Measurements from ENCODE around the gene BTBD19. TPM values are rescaled to one million over a fixed set of nuclear protein-coding genes. Genes with fewer than 3 reads are reported as not detected.

BTBD19 gene
- total RNA-seq, 1 donor from 2014 or later = 30.6 TPM

DNA sequence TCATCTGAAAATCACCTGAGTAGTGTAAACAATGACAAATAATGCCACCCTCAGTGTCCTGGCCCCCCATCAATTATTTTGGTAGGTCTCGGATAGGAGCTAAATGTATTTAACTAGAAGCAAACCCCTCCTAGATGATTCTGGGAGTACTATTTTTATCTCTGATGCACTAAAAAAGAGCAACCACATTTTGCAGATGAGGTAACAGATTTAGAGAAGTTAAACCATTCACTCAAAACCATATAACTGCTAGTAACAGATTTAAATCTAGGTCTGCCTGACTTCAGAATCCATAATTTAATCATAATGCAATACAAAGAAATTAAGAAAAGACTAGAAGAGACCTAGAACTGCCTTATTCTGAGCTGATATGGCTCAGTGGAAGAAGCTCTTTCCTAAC is 52.0 kb downstream of the BTBD19 start:
- Histone ChIP-seq H3K4me3 (ENCODE audit: insufficient read depth, low read depth, low read length) (no peak overlapping the region), H4K20me1 (ENCODE audit: insufficient read depth, low read length) (no peaks in the 10 kb centered on the region), H3K9ac (ENCODE audit: low read length) (no peak overlapping the region), H3K36me3 (ENCODE audit: insufficient read depth, low read length) (no peaks in the 10 kb centered on the region), H2AFZ (ENCODE audit: low read depth, low read length) (no peak overlapping the region), H3K27ac (ENCODE audit: low read depth, low read length) (no peak overlapping the region), H3K79me2 (ENCODE audit: insufficient read depth, low read length) (no peaks in the 10 kb centered on the region), H3K9me3 (ENCODE audit: insufficient read depth, low read depth, low read length) (no peaks in the 10 kb centered on the region), H3K4me1 (ENCODE audit: insufficient read depth, low read length) (no peaks in the 10 kb centered on the region), H3K27me3 (ENCODE audit: insufficient read depth, low read length) (no peaks in the 10 kb centered on the region), H3K4me2 (ENCODE audit: low read length) (no peak overlapping the region)
- H3K9me3 Mint-ChIP-seq (ENCODE audit: unreplicated experiment) = no peaks in the 10 kb centered on the region
- peaks cover 17% of the 10 kb centered on the region for H3K36me3 Mint-ChIP-seq (ENCODE audit: low read depth, unreplicated experiment)
- H3K27me3 Mint-ChIP-seq (ENCODE audit: low read depth, unreplicated experiment) = no peaks in the 10 kb centered on the region
- FAIRE-seq (no peak), DNase-seq (ENCODE audit: low read depth) (no peak)
- no peak overlapping the region for H3K27ac Mint-ChIP-seq (ENCODE audit: unreplicated experiment)
- peaks cover 8% of the 10 kb centered on the region for H3K4me1 Mint-ChIP-seq (ENCODE audit: low read depth, unreplicated experiment)
- TF ChIP-seq CTCF (IDR thresholded peaks at IDR 0.05; ENCODE audit: insufficient read depth, low read depth, low read length) = no peak
- TF ChIP-seq EZH2 (IDR thresholded peaks at IDR 0.05; ENCODE audit: insufficient read depth, low read length) = no peak
- H3K4me3 Mint-ChIP-seq (ENCODE audit: unreplicated experiment) = no peak overlapping the region

DNA sequence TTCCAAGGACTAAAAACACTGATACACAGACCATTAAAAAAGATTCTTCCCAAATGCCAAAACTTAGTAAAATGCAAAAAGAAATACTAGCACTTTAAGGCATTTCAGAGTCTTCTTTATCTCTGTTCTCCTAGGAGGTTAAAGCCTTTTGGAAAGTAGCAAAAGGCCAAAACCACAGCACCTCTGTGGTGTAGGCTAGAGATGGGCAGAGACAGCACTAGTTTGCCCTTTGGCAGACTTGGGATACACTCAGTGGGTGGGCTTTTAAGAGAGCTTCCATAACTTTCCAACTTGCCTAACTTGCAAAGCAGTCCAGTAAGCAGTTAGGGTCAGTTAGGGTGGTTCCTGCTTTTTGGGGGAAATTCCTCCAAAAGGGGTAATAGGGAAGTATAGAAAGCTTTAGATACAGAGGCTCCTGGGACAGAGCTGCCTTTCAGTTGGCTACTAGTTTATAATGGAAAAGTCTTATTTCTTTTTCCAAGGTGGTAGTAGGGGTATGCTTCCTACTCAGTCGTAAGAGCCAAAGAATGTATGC is 52.6 kb downstream of the BTBD19 start:
- Histone ChIP-seq H3K27ac (ENCODE audit: low read depth, low read length) (no peak overlapping the region), H3K4me1 (ENCODE audit: insufficient read depth, low read length) (no peaks in the 10 kb centered on the region), H3K4me3 (ENCODE audit: insufficient read depth, low read depth, low read length) (no peak overlapping the region), H3K27me3 (ENCODE audit: insufficient read depth, low read length) (no peaks in the 10 kb centered on the region), H3K4me2 (ENCODE audit: low read length) (no peak overlapping the region), H3K36me3 (ENCODE audit: insufficient read depth, low read length) (no peaks in the 10 kb centered on the region), H2AFZ (ENCODE audit: low read depth, low read length) (no peak overlapping the region), H3K9me3 (ENCODE audit: insufficient read depth, low read depth, low read length) (no peaks in the 10 kb centered on the region), H4K20me1 (ENCODE audit: insufficient read depth, low read length) (no peaks in the 10 kb centered on the region), H3K9ac (ENCODE audit: low read length) (no peak overlapping the region), H3K79me2 (ENCODE audit: insufficient read depth, low read length) (no peaks in the 10 kb centered on the region)
- Mint-ChIP-seq H3K9me3 (ENCODE audit: unreplicated experiment) (no peaks in the 10 kb centered on the region), H3K4me3 (ENCODE audit: unreplicated experiment) (no peak overlapping the region), H3K36me3 (ENCODE audit: low read depth, unreplicated experiment) (peaks cover 11% of the 10 kb centered on the region), H3K27me3 (ENCODE audit: low read depth, unreplicated experiment) (no peaks in the 10 kb centered on the region), H3K27ac (ENCODE audit: unreplicated experiment) (no peak overlapping the region), H3K4me1 (ENCODE audit: low read depth, unreplicated experiment) (peaks cover 8% of the 10 kb centered on the region)
- DNase-seq (ENCODE audit: low read depth) = no peak
- no peak for FAIRE-seq
- no peak for TF ChIP-seq EZH2 (IDR thresholded peaks at IDR 0.05; ENCODE audit: insufficient read depth, low read length)
- no peak for TF ChIP-seq CTCF (IDR thresholded peaks at IDR 0.05; ENCODE audit: insufficient read depth, low read depth, low read length)

GRCh38 chr1:44862829-44863401 is 54.6 kb downstream of the BTBD19 start:
- H3K36me3 ChIP-seq (ENCODE audit: insufficient read depth, low read length) = no peaks in the 10 kb centered on the region
- Mint-ChIP-seq H3K4me1 (ENCODE audit: low read depth, unreplicated experiment) (peaks cover 8% of the 10 kb centered on the region), H3K36me3 (ENCODE audit: low read depth, unreplicated experiment) (peaks cover 11% of the 10 kb centered on the region), H3K27ac (ENCODE audit: unreplicated experiment) (no peak overlapping the region), H3K27me3 (ENCODE audit: low read depth, unreplicated experiment) (no peaks in the 10 kb centered on the region), H3K4me3 (ENCODE audit: unreplicated experiment) (no peak overlapping the region), H3K9me3 (ENCODE audit: unreplicated experiment) (no peaks in the 10 kb centered on the region)
- H3K9ac ChIP-seq (ENCODE audit: low read length) = no peak overlapping the region
- DNase-seq (ENCODE audit: low read depth) = peak; percentile 28
- TF ChIP-seq EZH2 (IDR thresholded peaks at IDR 0.05; ENCODE audit: insufficient read depth, low read length) (no peak), CTCF (IDR thresholded peaks at IDR 0.05; ENCODE audit: insufficient read depth, low read depth, low read length) (no peak)
- no peak overlapping the region for H2AFZ ChIP-seq (ENCODE audit: low read depth, low read length)
- H4K20me1 ChIP-seq (ENCODE audit: insufficient read depth, low read length) = no peaks in the 10 kb centered on the region
- H3K27ac ChIP-seq (ENCODE audit: low read depth, low read length) = no peak overlapping the region
- no peaks in the 10 kb centered on the region for H3K9me3 ChIP-seq (ENCODE audit: insufficient read depth, low read depth, low read length)
- H3K4me2 ChIP-seq (ENCODE audit: low read length) = no peak overlapping the region
- no peaks in the 10 kb centered on the region for H3K79me2 ChIP-seq (ENCODE audit: insufficient read depth, low read length)
- no peaks in the 10 kb centered on the region for H3K27me3 ChIP-seq (ENCODE audit: insufficient read depth, low read length)
- no peak for FAIRE-seq
- H3K4me1 ChIP-seq (ENCODE audit: insufficient read depth, low read length) = no peaks in the 10 kb centered on the region
- H3K4me3 ChIP-seq (ENCODE audit: insufficient read depth, low read depth, low read length) = no peak overlapping the region
